ENCODE results near the gene SEC22C.

Gene SEC22C

GRCh38 chr3:42507252-42507651 is 74.5 kb downstream of the SEC22C start:
- TF ChIP-seq CTCF (IDR thresholded peaks at IDR 0.05; ENCODE audit: low read depth, low read length): no peak
- TF ChIP-seq POLR2A (IDR thresholded peaks at IDR 0.05; ENCODE audit: extremely low read depth, insufficient read length): no peak
- TF ChIP-seq MYC (IDR thresholded peaks at IDR 0.05; ENCODE audit: low read depth, low read length): no peak
- TF ChIP-seq, protein P1, sequence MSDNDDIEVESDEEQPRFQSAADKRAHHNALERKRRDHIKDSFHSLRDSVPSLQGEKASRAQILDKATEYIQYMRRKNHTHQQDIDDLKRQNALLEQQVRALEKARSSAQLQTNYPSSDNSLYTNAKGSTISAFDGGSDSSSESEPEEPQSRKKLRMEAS (IDR thresholded peaks at IDR 0.05; ENCODE audit: low read depth, low read length): no peak
- no peak overlapping the region for H3K4me3 ChIP-seq (ENCODE audit: low read depth, low read length)
- peak; percentile 45 for DNase-seq (ENCODE audit: low read depth)

DNA sequence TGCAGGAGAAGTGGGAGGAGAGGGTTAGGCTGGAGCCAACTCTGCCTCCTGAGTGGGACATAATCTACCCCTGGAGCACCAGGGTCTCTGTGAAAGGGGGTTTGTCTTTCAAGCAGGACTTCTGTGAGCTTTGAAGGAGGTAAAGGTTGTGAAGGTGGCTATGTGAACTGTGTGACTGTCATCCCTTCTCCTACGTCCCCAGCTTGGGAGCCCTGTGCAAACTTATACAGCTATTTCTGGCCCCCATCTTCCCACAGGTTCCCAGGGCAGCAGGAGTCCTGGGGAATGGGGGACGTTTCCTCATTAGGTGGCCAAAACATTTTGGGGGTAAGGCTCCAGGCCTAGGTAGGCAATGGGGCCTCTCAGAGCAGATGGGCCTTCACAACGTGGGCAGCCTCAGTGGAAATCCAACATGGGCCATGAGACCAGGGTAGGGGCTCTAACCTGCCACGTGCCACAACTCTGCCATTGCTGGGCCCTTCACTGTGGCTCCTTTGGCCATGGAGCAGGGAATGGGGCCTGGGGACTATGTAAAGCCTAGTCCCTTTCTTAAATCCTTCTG is 75.8 kb downstream of the SEC22C start:
- DNase-seq (ENCODE audit: low read depth): no peak
- no peak overlapping the region for H3K4me3 ChIP-seq (ENCODE audit: low read depth, low read length)
- TF ChIP-seq CTCF (IDR thresholded peaks at IDR 0.05; ENCODE audit: low read depth, low read length): no peak
- no peak for TF ChIP-seq MYC (IDR thresholded peaks at IDR 0.05; ENCODE audit: low read depth, low read length)
- TF ChIP-seq POLR2A (IDR thresholded peaks at IDR 0.05; ENCODE audit: extremely low read depth, insufficient read length): no peak
- TF ChIP-seq, protein P1 (IDR thresholded peaks at IDR 0.05; ENCODE audit: low read depth, low read length): no peak

GRCh38 chr3:42505128-42505848 is 76.5 kb downstream of the SEC22C start:
- DNase-seq (ENCODE audit: low read depth): no peak
- TF ChIP-seq POLR2A (IDR thresholded peaks at IDR 0.05; ENCODE audit: extremely low read depth, insufficient read length): no peak
- TF ChIP-seq, protein P1 (IDR thresholded peaks at IDR 0.05; ENCODE audit: low read depth, low read length): no peak
- H3K4me3 ChIP-seq (ENCODE audit: low read depth, low read length): no peak overlapping the region

- TF ChIP-seq CTCF (IDR thresholded peaks at IDR 0.05; ENCODE audit: low read depth, low read length): no peak
- TF ChIP-seq, protein P1 (IDR thresholded peaks at IDR 0.05; ENCODE audit: low read depth, low read length): no peak
- no peak for DNase-seq (ENCODE audit: low read depth)
- no peak overlapping the region for H3K4me3 ChIP-seq (ENCODE audit: low read depth, low read length)
Observed at GRCh38 chr3:42504334-42505127, 77.2 kb downstream of the SEC22C start.

DNA sequence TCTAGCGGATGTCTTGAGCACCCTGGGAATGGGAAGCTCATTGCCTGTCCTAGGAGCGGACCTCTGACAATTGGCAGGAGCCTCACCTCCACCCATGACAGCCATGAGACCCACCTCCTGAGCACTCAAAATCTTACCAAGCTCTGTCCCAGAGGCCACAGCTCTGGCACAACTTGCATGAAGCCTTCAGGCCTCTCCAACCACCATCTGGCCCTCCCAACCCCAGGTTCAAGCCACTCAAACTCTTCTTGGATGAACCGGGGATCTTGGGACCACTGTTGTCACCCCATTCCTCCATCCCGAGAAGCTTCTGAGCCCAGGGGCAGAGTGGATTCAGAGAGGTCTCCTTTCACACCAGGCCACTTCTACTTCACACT is 77.8 kb downstream of the SEC22C start:
- TF ChIP-seq, protein P1 (IDR thresholded peaks at IDR 0.05; ENCODE audit: low read depth, low read length): no peak
- no peak for TF ChIP-seq MYC (IDR thresholded peaks at IDR 0.05; ENCODE audit: low read depth, low read length)
- no peak for TF ChIP-seq CTCF (IDR thresholded peaks at IDR 0.05; ENCODE audit: low read depth, low read length)
- TF ChIP-seq POLR2A (IDR thresholded peaks at IDR 0.05; ENCODE audit: extremely low read depth, insufficient read length): no peak
- no peak for DNase-seq (ENCODE audit: low read depth)
- no peak overlapping the region for H3K4me3 ChIP-seq (ENCODE audit: low read depth, low read length)
